Stimulated activated CD4-positive, alpha-beta T cell treated with anti-CD3 and anti-CD28 coated beads, Interleukin-1b, Interleukin-23, amount 100 ng/mL, for 4 hours (primary cell): ENCODE results near the gene RBM4B.
"Not testable (repeated sequence)": the region's sequence is repeated elsewhere in the genome, so short reads cannot be mapped to it uniquely, and the experiment has no call there.

Source experiments
- DNase-seq, 2 donors: peaks; one replicate each; pipeline ENCODE4 v3.0.0-alpha.2; 2020; ENCODE audit warnings: low read depth in 2 of 2

The RBM4B gene

GRCh38 chr11:66677599-66678375, at the start of gene RBM4B:
TSS of gene RBM4B (minus strand) at chr11:66677887. CDS start at chr11:66677079, 808 bp downstream.
- DNase-seq, result peak; percentile 82 to 92

- no peak for DNase-seq
Measured at GRCh38 chr11:66725647-66726046, 48.0 kb upstream of the RBM4B start.

- DNase-seq, result no peak
Measured at GRCh38 chr11:66725114-66725513, 47.4 kb upstream of the RBM4B start.

- not testable (repeated sequence) for DNase-seq
Measured at GRCh38 chr11:66724167-66724566, 46.5 kb upstream of the RBM4B start.

GRCh38 chr11:66723693-66724092, 46.0 kb upstream of the RBM4B start:
- DNase-seq, result no peak

- no peak for DNase-seq
Measured at GRCh38 chr11:66722745-66723651, 45.3 kb upstream of the RBM4B start.

GRCh38 chr11:66721939-66722338, 44.3 kb upstream of the RBM4B start:
- DNase-seq, result no peak

- no peak for DNase-seq
Measured at GRCh38 chr11:66720899-66721470, 43.3 kb upstream of the RBM4B start.

- DNase-seq, result no peak
Measured at GRCh38 chr11:66720223-66720898, 42.7 kb upstream of the RBM4B start.

- no peak for DNase-seq
Measured at GRCh38 chr11:66719111-66719872, 41.6 kb upstream of the RBM4B start.

GRCh38 chr11:66718320-66718971, 40.8 kb upstream of the RBM4B start:
- no peak for DNase-seq

GRCh38 chr11:66717925-66718319, 40.2 kb upstream of the RBM4B start:
- no peak for DNase-seq

- no peak for DNase-seq
Measured at GRCh38 chr11:66716996-66717395, 39.3 kb upstream of the RBM4B start.

- no peak for DNase-seq
Measured at GRCh38 chr11:66715346-66716085, 37.8 kb upstream of the RBM4B start.

- no peak for DNase-seq
Measured at GRCh38 chr11:66713746-66714480, 36.2 kb upstream of the RBM4B start.

- DNase-seq, result no peak
Measured at GRCh38 chr11:66710384-66710930, 32.8 kb upstream of the RBM4B start.

- DNase-seq, result no peak
Measured at GRCh38 chr11:66708701-66709100, 31.0 kb upstream of the RBM4B start.

GRCh38 chr11:66708094-66708493, 30.4 kb upstream of the RBM4B start:
- no peak for DNase-seq

- DNase-seq, result no peak
Measured at GRCh38 chr11:66707486-66707885, 29.8 kb upstream of the RBM4B start.
